ENCODE measurements around the gene NEDD4. TPM values are rescaled to one million over a fixed set of nuclear protein-coding genes. Genes with fewer than 3 reads are reported as not detected.

NEDD4 gene
- total RNA-seq, 1 donor from 2014 or later: 33.9 TPM

DNA sequence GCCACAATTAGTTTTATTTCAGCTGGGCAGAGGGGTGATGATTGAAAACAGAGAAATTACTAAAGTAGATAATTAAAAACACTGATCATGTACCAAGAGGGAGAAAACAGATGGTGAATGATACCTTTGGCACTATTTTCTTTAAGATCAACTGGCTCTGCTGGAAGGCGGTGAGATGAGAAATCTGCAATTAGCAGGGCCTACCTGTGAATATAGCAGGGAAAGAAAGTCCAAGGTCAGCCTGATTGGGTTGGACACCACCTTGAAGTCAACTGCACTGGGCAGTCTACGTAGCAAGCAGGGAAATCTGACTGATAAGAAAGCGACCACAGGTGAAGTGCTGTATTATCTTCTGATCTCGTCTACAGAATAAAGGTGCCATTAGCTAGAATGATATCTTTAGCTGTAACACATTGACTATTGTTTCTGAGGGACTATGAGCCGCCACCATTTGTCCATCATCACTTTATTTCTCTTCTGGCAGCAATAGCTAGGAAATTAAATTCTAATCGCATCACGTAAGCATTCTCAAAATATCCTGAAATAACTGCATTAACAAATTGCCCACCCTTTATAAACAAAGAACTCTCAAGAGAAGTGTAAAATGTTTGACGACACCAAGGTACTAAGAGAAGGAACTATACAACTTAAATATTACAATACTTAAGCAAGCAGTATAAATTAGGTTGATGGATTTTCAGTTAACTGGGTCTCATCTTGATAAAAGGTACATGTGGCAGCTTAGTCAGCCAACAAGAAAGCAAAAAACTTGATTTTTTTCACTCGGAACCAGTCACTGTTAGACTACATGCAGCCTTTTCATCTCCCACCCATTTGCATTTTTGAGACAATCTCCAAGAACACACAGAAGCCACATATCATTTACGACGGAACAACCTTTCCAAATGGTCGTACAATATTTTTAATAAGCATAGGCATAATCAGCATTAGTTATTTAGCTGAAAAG, 1.3 kb downstream of the NEDD4 start:
- Mint-ChIP-seq H3K4me3 (ENCODE audit: unreplicated experiment) (peak overlapping the region; percentile 98), H3K36me3 (ENCODE audit: low read depth, unreplicated experiment) (peaks cover 8% of the 10 kb centered on the region), H3K27ac (ENCODE audit: unreplicated experiment) (no peak overlapping the region), H3K4me1 (ENCODE audit: unreplicated experiment) (peaks cover 28% of the 10 kb centered on the region), H3K9me3 (ENCODE audit: unreplicated experiment) (no peaks in the 10 kb centered on the region), H3K27me3 (ENCODE audit: unreplicated experiment) (peaks cover 5% of the 10 kb centered on the region)
- no peak for DNase-seq (ENCODE audit: low spot score)
- TF ChIP-seq, protein P1, sequence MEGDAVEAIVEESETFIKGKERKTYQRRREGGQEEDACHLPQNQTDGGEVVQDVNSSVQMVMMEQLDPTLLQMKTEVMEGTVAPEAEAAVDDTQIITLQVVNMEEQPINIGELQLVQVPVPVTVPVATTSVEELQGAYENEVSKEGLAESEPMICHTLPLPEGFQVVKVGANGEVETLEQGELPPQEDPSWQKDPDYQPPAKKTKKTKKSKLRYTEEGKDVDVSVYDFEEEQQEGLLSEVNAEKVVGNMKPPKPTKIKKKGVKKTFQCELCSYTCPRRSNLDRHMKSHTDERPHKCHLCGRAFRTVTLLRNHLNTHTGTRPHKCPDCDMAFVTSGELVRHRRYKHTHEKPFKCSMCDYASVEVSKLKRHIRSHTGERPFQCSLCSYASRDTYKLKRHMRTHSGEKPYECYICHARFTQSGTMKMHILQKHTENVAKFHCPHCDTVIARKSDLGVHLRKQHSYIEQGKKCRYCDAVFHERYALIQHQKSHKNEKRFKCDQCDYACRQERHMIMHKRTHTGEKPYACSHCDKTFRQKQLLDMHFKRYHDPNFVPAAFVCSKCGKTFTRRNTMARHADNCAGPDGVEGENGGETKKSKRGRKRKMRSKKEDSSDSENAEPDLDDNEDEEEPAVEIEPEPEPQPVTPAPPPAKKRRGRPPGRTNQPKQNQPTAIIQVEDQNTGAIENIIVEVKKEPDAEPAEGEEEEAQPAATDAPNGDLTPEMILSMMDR (IDR thresholded peaks at IDR 0.05; ENCODE audit: unreplicated experiment): no peak

DNA sequence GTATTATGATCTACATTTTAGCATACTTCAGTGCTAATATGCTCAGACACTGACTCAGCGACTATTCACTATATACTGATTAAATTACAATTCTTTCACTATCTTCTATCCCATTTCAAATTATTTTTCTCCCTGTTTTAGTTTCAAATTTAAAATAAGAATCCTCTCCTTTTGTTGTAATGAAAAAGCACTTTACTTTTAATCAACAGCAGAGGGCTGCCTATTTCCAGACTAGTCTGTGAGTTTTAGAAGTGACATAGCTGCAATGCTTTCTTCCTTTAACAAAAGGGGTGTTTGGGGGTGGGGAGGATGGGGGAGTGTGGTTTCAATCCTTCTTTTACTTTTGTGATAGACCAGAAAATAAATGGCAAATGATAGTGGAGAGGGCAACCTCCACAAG, 2.4 kb downstream of the NEDD4 start:
- Mint-ChIP-seq H3K9me3 (ENCODE audit: unreplicated experiment) (no peaks in the 10 kb centered on the region), H3K4me3 (ENCODE audit: unreplicated experiment) (no peak overlapping the region), H3K36me3 (ENCODE audit: low read depth, unreplicated experiment) (peaks cover 12% of the 10 kb centered on the region), H3K4me1 (ENCODE audit: unreplicated experiment) (peaks cover 28% of the 10 kb centered on the region), H3K27ac (ENCODE audit: unreplicated experiment) (peak overlapping the region; percentile 52), H3K27me3 (ENCODE audit: unreplicated experiment) (peaks cover 5% of the 10 kb centered on the region)
- DNase-seq (ENCODE audit: low spot score): no peak
- TF ChIP-seq, protein P1 (IDR thresholded peaks at IDR 0.05; ENCODE audit: unreplicated experiment): no peak

DNA sequence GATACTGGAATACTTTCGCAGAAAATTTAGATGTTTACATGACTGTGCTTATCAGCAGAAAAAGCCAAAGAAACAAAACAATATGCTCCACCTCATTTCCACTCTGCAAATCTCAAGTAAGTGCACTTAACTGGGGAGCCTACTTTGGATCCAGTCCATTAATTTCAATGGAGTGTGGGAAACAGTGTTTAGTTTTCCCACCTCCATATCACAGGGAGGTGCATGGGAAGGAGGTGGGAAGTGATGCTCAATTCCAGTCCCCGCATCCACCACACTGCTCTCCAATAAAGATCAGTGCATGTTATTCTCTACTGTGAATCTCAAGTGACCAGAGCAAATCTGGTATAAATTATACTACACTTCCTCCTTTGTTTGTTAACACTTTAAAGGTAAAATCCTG, 2.9 kb downstream of the NEDD4 start:
- Mint-ChIP-seq H3K27me3 (ENCODE audit: unreplicated experiment) (peaks cover 5% of the 10 kb centered on the region), H3K27ac (ENCODE audit: unreplicated experiment) (peak overlapping the region; percentile 52), H3K4me1 (ENCODE audit: unreplicated experiment) (peaks cover 28% of the 10 kb centered on the region), H3K9me3 (ENCODE audit: unreplicated experiment) (no peaks in the 10 kb centered on the region), H3K36me3 (ENCODE audit: low read depth, unreplicated experiment) (peaks cover 15% of the 10 kb centered on the region), H3K4me3 (ENCODE audit: unreplicated experiment) (no peak overlapping the region)
- no peak for DNase-seq (ENCODE audit: low spot score)
- TF ChIP-seq, protein P1 (IDR thresholded peaks at IDR 0.05; ENCODE audit: unreplicated experiment): no peak

DNA sequence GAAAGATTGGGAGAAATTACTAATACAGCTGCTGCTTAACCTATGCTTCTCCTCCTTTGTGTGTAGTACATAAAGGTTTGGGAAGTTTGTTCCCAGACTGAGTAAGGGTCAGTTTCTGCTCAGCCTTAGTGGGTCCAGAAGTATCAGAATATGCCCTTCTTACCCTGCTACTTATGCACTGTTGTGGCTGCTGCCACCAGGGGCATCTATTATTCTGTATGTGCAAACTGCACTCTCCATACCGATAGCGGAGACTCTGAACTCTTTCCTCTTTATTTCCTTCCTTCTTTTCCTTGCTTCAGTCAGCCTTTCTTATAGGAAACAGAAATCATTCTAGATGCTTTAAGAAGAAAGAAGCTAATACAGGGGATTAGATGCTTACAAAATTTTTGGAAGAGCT, 4.0 kb downstream of the NEDD4 start:
- Mint-ChIP-seq H3K4me1 (ENCODE audit: unreplicated experiment) (peaks cover 28% of the 10 kb centered on the region), H3K27me3 (ENCODE audit: unreplicated experiment) (peaks cover 5% of the 10 kb centered on the region), H3K9me3 (ENCODE audit: unreplicated experiment) (no peaks in the 10 kb centered on the region), H3K4me3 (ENCODE audit: unreplicated experiment) (no peak overlapping the region), H3K36me3 (ENCODE audit: low read depth, unreplicated experiment) (peaks cover 15% of the 10 kb centered on the region), H3K27ac (ENCODE audit: unreplicated experiment) (no peak overlapping the region)
- TF ChIP-seq, protein P1 (IDR thresholded peaks at IDR 0.05; ENCODE audit: unreplicated experiment): no peak
- DNase-seq (ENCODE audit: low spot score): no peak

Data from endothelial cell (in vitro differentiated cells).